ENCODE measurements around the gene DENND2C.

DENND2C gene

GRCh38 chr1:114627107-114627506, 42.7 kb downstream of the DENND2C start:
- CTCF ChIA-PET, result interaction anchor here (1.2 kb wide), 1 partner anchor 280 kb away, joined by 5 read pairs; no protein-coding TSS in a partner anchor
- no peak for TF ChIP-seq CTCF (IDR thresholded peaks at IDR 0.05; ENCODE audit: insufficient read depth, low read length, missing control alignments)
- DNase-seq (ENCODE audit: low read depth, low spot score), result no peak
- POLR2A ChIA-PET, result interaction anchor here (0.6 kb wide), 1 partner anchor 56 kb away, joined by 3 read pairs; no protein-coding TSS in a partner anchor
- H3K4me3 ChIP-seq (ENCODE audit: low read depth, low read length), result no peak overlapping the region

GRCh38 chr1:114623364-114623763, 46.5 kb downstream of the DENND2C start:
- ChIA-PET CTCF (no interaction called here), POLR2A (no interaction called here)

GRCh38 chr1:114620419-114620818, 49.4 kb downstream of the DENND2C start:
- no peak for DNase-seq (ENCODE audit: low read depth, low spot score)
- ChIA-PET POLR2A (no interaction called here), CTCF (interaction anchor here (1.3 kb wide), 1 partner anchor 273 kb away, joined by 3 read pairs; no protein-coding TSS in a partner anchor)
- H3K4me3 ChIP-seq (ENCODE audit: low read depth, low read length), result no peak overlapping the region
- TF ChIP-seq CTCF (IDR thresholded peaks at IDR 0.05; ENCODE audit: insufficient read depth, low read length, missing control alignments), result no peak

More at GRCh38 chr1:114623364-114623763, 46.5 kb downstream of the DENND2C start:
- no peak overlapping the region for H3K4me3 ChIP-seq (ENCODE audit: low read depth, low read length)
- TF ChIP-seq CTCF (IDR thresholded peaks at IDR 0.05; ENCODE audit: insufficient read depth, low read length, missing control alignments), result no peak
- DNase-seq (ENCODE audit: low read depth, low spot score), result no peak

DNA sequence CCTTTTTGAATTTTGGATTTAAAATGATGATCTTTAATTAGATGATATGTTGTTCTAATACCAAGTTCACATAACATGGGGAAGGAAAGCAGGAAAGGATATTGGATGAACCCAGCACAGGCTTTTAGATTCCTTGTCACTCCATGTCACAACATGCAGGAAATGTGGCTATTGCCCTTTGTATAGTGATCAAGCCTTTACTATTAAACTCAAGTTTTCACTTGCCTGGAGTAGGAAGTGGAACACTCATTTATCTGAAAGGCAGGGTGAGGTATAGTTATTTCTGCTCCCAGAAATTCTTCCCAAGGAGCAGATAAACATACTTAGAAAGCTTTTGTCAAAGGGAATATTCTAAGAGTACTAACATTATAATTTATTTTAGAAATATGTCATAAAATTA, 51.2 kb downstream of the DENND2C start:
- no peak for DNase-seq (ENCODE audit: low read depth, low spot score)
- no peak overlapping the region for H3K4me3 ChIP-seq (ENCODE audit: low read depth, low read length)
- ChIA-PET POLR2A (interaction anchor here (0.8 kb wide), 1 partner anchor 8 kb away, joined by 3 read pairs; no protein-coding TSS in a partner anchor), CTCF (no interaction called here)
- TF ChIP-seq CTCF (IDR thresholded peaks at IDR 0.05; ENCODE audit: insufficient read depth, low read length, missing control alignments), result no peak

DNA sequence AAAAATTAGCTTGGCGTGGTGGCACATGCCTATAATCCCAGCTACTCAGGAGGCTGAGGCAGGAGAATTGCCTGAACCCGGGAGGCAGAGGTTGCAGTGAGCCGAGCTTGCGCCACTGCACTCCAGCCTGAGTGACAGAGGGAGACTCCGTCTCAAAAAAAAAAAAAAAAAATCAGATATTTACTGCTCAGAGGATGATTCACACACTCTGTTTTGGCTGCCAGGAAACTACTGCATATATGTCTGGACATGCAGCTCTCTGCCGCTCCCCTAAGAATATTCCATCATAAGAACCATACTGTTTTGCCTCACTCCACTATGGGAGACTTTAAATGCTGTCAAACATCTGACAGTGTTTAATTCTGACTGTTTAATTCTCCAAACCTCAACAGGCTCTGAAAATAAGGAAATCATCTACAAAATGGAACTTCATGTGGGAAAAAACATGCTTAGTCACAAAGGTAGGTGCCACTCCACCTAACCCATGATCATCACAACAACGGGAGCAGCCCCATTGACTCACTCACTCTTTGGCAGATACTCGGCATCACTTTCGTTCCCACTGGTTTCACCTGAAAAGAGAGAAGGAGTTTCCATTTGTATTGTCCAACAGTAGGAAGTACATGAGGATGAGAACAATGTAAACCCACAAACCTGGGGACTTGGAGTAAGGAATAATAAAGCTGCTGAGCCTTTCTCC, 59.2 kb downstream of the DENND2C start:
- ChIA-PET POLR2A (interaction anchor here (0.6 kb wide), 1 partner anchor 8 kb away, joined by 3 read pairs; no protein-coding TSS in a partner anchor), CTCF (no interaction called here)
- no peak for TF ChIP-seq CTCF (IDR thresholded peaks at IDR 0.05; ENCODE audit: insufficient read depth, low read length, missing control alignments)
- no peak overlapping the region for H3K4me3 ChIP-seq (ENCODE audit: low read depth, low read length)
- DNase-seq (ENCODE audit: low read depth, low spot score), result no peak

DNA sequence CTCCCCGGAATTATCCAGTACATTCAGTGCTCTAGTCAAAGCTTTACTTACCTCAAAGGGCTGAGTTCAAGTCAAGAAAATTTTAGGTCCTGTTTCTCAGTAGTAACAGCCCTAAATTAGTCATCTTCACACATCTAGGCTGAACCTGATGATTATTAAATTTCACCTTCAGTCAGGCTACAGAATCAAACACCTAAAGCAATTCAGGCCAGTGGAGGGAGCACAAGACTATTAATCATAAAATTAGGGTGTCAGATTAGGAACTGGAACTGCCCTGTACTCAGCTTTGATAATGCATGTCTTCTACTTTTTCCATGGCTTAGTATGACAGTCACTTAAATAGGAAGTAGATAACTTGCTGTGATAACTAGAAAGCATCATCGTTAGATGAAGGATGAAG, 60.0 kb downstream of the DENND2C start:
- H3K4me3 ChIP-seq (ENCODE audit: low read depth, low read length), result no peak overlapping the region
- DNase-seq (ENCODE audit: low read depth, low spot score), result no peak
- ChIA-PET POLR2A (interaction anchor here (0.6 kb wide), 1 partner anchor 9 kb away, joined by 3 read pairs; no protein-coding TSS in a partner anchor), CTCF (no interaction called here)
- TF ChIP-seq CTCF (IDR thresholded peaks at IDR 0.05; ENCODE audit: insufficient read depth, low read length, missing control alignments), result no peak

Measured in AG04449 (cell line).